GM12874 (cell line): ENCODE data around the gene CBL.

Source experiments
- TF ChIP-seq, protein P1 (sequence below): IDR thresholded peaks from 2 replicates; pipeline ENCODE4 v1.5.1; 2011; ENCODE audit warnings: low read depth, mild to moderate bottlenecking, control low read depth, low read length, moderate library complexity; ENCODE audit not compliant: insufficient read depth

The CBL gene

DNA sequence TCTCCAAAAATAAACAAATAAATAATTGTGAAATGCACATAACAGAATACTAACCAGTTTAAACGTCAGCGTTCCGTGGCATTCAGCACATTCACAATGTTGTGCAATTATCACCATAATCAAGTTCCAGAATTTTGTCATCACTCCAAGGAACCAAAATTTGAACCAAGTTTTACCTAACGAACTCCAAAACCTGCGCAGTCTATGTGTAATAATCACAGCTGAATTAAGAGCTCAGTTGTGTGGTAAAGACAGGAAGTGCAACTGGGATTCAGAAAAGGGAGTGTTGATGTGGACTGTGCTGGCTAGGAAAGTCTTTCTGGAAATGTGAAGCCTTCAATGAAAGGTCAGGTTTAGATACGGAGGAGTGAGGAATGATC, 116.2 kb downstream of the CBL start:
- TF ChIP-seq, protein P1, sequence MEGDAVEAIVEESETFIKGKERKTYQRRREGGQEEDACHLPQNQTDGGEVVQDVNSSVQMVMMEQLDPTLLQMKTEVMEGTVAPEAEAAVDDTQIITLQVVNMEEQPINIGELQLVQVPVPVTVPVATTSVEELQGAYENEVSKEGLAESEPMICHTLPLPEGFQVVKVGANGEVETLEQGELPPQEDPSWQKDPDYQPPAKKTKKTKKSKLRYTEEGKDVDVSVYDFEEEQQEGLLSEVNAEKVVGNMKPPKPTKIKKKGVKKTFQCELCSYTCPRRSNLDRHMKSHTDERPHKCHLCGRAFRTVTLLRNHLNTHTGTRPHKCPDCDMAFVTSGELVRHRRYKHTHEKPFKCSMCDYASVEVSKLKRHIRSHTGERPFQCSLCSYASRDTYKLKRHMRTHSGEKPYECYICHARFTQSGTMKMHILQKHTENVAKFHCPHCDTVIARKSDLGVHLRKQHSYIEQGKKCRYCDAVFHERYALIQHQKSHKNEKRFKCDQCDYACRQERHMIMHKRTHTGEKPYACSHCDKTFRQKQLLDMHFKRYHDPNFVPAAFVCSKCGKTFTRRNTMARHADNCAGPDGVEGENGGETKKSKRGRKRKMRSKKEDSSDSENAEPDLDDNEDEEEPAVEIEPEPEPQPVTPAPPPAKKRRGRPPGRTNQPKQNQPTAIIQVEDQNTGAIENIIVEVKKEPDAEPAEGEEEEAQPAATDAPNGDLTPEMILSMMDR = no peak

DNA sequence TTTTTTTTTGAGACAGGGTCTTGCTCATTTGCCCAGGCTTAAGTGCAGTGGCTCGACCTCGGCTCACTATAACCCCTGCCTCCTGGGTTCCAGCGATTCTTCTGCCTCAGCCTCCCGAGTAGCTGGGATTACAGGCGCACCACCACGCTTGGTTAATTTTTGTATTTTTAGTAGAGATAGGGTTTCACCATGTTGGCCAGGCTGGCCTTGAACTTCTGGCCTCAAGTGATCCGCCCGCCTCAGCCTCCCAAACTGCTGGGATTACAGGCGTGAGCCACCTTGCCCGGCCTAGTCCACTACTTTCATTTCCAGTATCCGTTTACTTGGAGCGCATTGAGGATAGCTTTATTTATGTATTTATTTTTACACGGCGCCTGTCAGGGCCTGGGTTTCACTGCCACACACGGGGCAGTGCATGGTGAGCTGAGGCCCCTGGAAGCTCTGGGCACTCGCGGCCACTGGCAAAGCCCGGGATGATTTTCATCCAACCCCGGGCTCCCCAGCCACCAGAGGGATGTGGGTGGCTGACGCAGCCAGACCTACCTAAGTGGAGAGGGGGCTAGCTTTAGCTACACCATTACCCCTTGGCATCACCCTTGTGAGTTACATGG, 116.9 kb downstream of the CBL start:
- TF ChIP-seq, protein P1 = no peak

DNA sequence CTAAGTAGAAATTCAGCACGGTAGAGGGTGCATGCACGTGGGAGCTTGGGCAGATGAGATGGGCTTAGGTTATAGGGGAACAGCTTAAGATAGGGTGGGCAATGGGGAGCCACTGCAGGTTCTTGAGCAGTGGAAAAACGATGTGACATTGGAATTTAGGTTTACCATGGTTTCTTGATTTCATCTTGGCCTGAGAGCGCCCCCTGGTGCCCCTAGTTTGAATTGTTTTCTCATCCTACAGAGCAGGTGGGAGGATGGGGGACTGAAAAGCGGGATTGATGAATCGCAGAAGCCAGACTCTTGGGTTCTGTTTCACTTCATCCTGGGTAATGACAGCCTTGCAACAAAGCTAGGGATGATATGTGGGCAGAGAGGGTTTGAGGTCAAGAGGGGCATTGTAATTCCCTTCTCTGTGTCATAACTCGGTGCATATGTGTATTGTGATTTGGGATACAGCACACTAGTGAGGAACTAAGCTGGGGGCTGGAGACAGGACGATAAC, 117.4 kb downstream of the CBL start:
- TF ChIP-seq, protein P1 = peak; percentile 84

DNA sequence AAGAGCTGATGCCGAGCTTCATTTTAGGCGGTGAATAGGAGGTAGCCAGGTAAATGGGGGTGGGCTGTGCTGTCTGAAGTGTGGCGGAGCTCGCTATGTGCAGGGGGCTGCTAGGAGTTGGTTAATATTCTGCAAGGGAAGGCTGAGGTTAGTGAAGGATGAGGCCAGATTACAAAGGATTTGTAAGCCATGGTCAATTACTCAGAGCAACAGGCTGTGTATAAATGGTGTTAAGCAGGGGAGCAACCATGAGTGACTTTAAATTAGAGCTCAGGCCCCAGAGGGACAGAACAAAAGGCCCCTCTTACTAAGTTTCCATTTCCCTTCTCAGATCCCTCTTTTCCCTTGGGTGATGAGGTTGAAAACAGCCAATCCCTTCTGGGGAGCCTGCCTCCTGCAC, 118.0 kb downstream of the CBL start:
- TF ChIP-seq, protein P1 = no peak

DNA sequence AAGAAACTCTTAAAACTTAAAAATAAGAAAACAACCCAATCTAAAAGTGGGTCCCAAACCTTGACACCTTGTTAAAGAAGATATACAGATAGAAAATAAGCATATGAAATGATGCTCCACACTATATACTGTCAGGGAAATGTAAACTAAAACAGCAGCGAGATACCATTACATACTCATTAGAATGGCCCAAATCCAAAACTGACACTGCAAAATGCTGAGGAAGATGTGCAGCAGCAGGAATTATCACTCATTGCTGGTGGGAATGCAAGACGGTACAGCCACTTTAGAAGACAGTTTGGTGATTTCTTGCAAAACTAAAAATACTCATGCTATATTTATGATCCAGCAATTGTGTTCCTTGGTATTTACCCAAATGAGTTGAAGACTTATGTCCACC, 123.2 kb downstream of the CBL start:
- TF ChIP-seq, protein P1 = no peak

DNA sequence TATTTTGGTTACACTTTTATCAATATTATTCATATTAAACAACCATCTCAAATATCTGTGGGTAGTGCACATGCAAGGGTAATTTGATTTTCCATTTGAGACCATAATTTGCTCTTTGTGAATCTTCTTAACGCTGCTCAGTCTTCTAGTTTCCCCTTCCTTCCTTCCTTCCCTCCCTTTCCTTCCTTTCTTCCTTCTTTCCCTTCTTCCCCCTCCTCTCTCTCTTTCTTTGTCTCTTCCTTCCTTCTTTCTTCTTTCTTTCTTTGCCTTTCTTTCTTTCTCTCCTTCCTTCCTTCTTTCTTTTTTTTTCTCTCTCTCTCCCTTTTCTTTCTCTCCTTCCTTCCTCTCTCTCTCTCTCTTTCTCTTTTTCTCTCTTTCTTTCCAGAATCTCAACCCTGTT, 124.1 kb downstream of the CBL start:
- TF ChIP-seq, protein P1 = no peak

DNA sequence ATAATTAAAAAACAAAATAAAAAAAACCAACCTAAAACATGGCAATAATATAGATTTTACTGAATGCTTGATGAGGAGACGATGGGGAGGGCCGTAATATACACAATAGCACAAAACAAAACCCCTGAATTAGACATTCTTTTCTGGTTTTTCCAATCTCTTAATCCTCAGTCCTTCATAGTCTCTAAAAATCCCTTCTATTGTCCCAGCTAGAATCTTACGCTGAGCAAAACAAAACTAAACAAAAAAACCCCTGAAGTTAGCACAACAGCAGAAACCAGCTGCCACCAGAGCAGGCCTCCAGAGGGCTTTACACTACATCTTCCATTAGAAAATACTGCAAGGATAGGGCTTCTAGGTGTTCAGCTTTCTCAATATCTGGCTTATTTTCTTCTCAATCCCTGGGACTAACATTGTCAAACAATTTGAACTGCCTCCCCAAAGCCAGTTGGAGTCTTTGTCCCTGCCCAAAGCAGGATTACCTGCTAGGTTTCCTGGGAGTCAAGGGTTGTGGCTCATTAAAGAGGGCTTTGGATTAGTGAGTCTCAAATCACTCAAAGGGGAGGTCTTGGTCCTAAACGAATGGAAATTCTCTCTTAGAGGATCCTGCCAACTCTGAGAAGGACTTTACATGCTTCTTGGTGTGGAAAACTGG, 126.1 kb downstream of the CBL start:
- TF ChIP-seq, protein P1 = no peak
